HG03460 (cell line): ENCODE results near the gene WHRN.

Experiments
- ATAC-seq: cut with Tn5 transposase; IDR thresholded peaks from one replicate; pipeline ENCODE4 v1.9.1; 2021; ENCODE audit not compliant: unreplicated experiment

WHRN gene

GRCh38 chr9:114450833-114451706, 54.2 kb downstream of the WHRN start:
- no peak for ATAC-seq

- ATAC-seq, result no peak
These were observed 55.1 kb downstream of the WHRN start for GRCh38 chr9:114450181-114450580.

- no peak for ATAC-seq
These were observed 56.0 kb downstream of the WHRN start for GRCh38 chr9:114449236-114449635.

GRCh38 chr9:114448706-114449105, 56.6 kb downstream of the WHRN start:
- no peak for ATAC-seq

- no peak for ATAC-seq
These were observed 58.4 kb downstream of the WHRN start for GRCh38 chr9:114446672-114447450.

- ATAC-seq, result no peak
These were observed 59.2 kb downstream of the WHRN start for GRCh38 chr9:114446036-114446435.

GRCh38 chr9:114445616-114446015, 59.7 kb downstream of the WHRN start:
- ATAC-seq, result no peak

GRCh38 chr9:114442022-114442421, 63.3 kb downstream of the WHRN start:
- no peak for ATAC-seq

- ATAC-seq, result no peak
These were observed 67.8 kb downstream of the WHRN start for GRCh38 chr9:114437401-114437893.

GRCh38 chr9:114434878-114435311, 70.4 kb downstream of the WHRN start:
- ATAC-seq, result no peak

- no peak for ATAC-seq
These were observed 71.5 kb downstream of the WHRN start for GRCh38 chr9:114433720-114434255.

- no peak for ATAC-seq
These were observed 72.2 kb downstream of the WHRN start for GRCh38 chr9:114433086-114433485.

GRCh38 chr9:114432323-114433067, 72.8 kb downstream of the WHRN start:
- ATAC-seq, result no peak

GRCh38 chr9:114431770-114432169, 73.5 kb downstream of the WHRN start:
- ATAC-seq, result no peak

- ATAC-seq, result no peak
These were observed 74.3 kb downstream of the WHRN start for GRCh38 chr9:114431003-114431402.

GRCh38 chr9:114430457-114430856, 74.8 kb downstream of the WHRN start:
- no peak for ATAC-seq

- no peak for ATAC-seq
These were observed 75.8 kb downstream of the WHRN start for GRCh38 chr9:114429488-114429887.

- ATAC-seq, result no peak
These were observed 76.8 kb downstream of the WHRN start for GRCh38 chr9:114428466-114428865.

- ATAC-seq, result no peak
These were observed 77.6 kb downstream of the WHRN start for GRCh38 chr9:114427644-114428043.

GRCh38 chr9:114426046-114426948, 79.0 kb downstream of the WHRN start:
- ATAC-seq, result no peak
